ENCODE data around the gene PRRX2.

PRRX2 gene

GRCh38 chr9:129641750-129642585, 23.5 kb upstream of the PRRX2 start, which contains the start of gene ASB6:
TSS of gene ASB6 (minus strand) at chr9:129642151. CDS start at chr9:129641999, 152 bp downstream.
- Histone ChIP-seq H3K4me3 (peak within 1 kb of the TSS; percentile 82), H3K9ac (peak within 1 kb of the TSS; percentile 84), H3K9me3 (no peaks in the 10 kb centered on the region), H3K27me3 (no peaks in the 10 kb centered on the region), H3K4me1 (peaks cover 31% of the 10 kb centered on the region), H3K27ac (peak within 1 kb of the TSS; percentile 68), H4K20me1 (peaks cover 48% of the 10 kb centered on the region), H3K36me3 (peaks cover 30% of the 10 kb centered on the region), H3K4me2 (peak within 1 kb of the TSS; percentile 99)
- no peak for TF ChIP-seq Cebpa-rat (IDR thresholded peaks at IDR 0.05)

- Histone ChIP-seq H4K20me1 (peaks cover 30% of the 10 kb centered on the region), H3K27me3 (no peaks in the 10 kb centered on the region), H3K4me2 (no peak overlapping the region), H3K4me3 (no peak overlapping the region), H3K36me3 (peaks cover 13% of the 10 kb centered on the region), H3K9ac (no peak overlapping the region), H3K9me3 (no peaks in the 10 kb centered on the region), H3K4me1 (peaks cover 20% of the 10 kb centered on the region), H3K27ac (no peak overlapping the region)
- TF ChIP-seq Cebpa-rat (IDR thresholded peaks at IDR 0.05), result no peak
Observed at GRCh38 chr9:129643706-129644105, 21.7 kb upstream of the PRRX2 start.

GRCh38 chr9:129644365-129644764, 21.1 kb upstream of the PRRX2 start:
- Histone ChIP-seq H3K27me3 (no peaks in the 10 kb centered on the region), H3K4me3 (no peak overlapping the region), H3K4me1 (peaks cover 20% of the 10 kb centered on the region), H4K20me1 (peaks cover 24% of the 10 kb centered on the region), H3K9ac (no peak overlapping the region), H3K27ac (no peak overlapping the region), H3K36me3 (peaks cover 6% of the 10 kb centered on the region), H3K9me3 (no peaks in the 10 kb centered on the region), H3K4me2 (no peak overlapping the region)
- no peak for TF ChIP-seq Cebpa-rat (IDR thresholded peaks at IDR 0.05)

- Histone ChIP-seq H3K27ac (no peak overlapping the region), H3K27me3 (no peaks in the 10 kb centered on the region), H3K4me3 (no peak overlapping the region), H3K9me3 (no peaks in the 10 kb centered on the region), H4K20me1 (peaks cover 18% of the 10 kb centered on the region), H3K4me1 (peaks cover 19% of the 10 kb centered on the region), H3K9ac (no peak overlapping the region), H3K36me3 (peaks cover under 1% of the 10 kb centered on the region; the same call in 1 of the 2 replicates), H3K4me2 (no peak overlapping the region)
- no peak for TF ChIP-seq Cebpa-rat (IDR thresholded peaks at IDR 0.05)
Observed at GRCh38 chr9:129644902-129645301, 20.5 kb upstream of the PRRX2 start.

- Histone ChIP-seq H3K9ac (no peak overlapping the region), H3K36me3 (no peaks in the 10 kb centered on the region), H3K27me3 (no peaks in the 10 kb centered on the region), H3K4me3 (no peak overlapping the region), H3K9me3 (no peaks in the 10 kb centered on the region), H3K4me2 (no peak overlapping the region), H4K20me1 (peaks cover 5% of the 10 kb centered on the region), H3K4me1 (peaks cover 5% of the 10 kb centered on the region), H3K27ac (no peak overlapping the region)
- TF ChIP-seq Cebpa-rat (IDR thresholded peaks at IDR 0.05), result no peak
Observed at GRCh38 chr9:129646252-129646651, 19.2 kb upstream of the PRRX2 start.

- H3K36me3 ChIP-seq, result no peaks in the 10 kb centered on the region
- no peak overlapping the region for H3K27ac ChIP-seq
- peaks cover under 1% of the 10 kb centered on the region for H4K20me1 ChIP-seq
- no peaks in the 10 kb centered on the region for H3K9me3 ChIP-seq
- H3K4me3 ChIP-seq, result no peak overlapping the region
- no peak overlapping the region for H3K9ac ChIP-seq
- H3K27me3 ChIP-seq, result no peaks in the 10 kb centered on the region
- no peak for TF ChIP-seq Cebpa-rat (IDR thresholded peaks at IDR 0.05)
- 0 out of 2 replicates have a peak, but pooled peaks cover 3% of the 10 kb centered on the region for H3K4me1 ChIP-seq
- no peak overlapping the region for H3K4me2 ChIP-seq
Observed at GRCh38 chr9:129646654-129647053, 18.8 kb upstream of the PRRX2 start.

- peaks cover 2% of the 10 kb centered on the region; the same call in 1 of the 2 replicates for H3K4me1 ChIP-seq
- H3K9me3 ChIP-seq, result no peaks in the 10 kb centered on the region
- no peaks in the 10 kb centered on the region for H3K27me3 ChIP-seq
- no peaks in the 10 kb centered on the region; the same call in 1 of the 2 replicates for H4K20me1 ChIP-seq
- no peak overlapping the region for H3K4me3 ChIP-seq
- H3K36me3 ChIP-seq, result no peaks in the 10 kb centered on the region
- no peak overlapping the region for H3K4me2 ChIP-seq
- H3K9ac ChIP-seq, result no peak overlapping the region
- no peak for TF ChIP-seq Cebpa-rat (IDR thresholded peaks at IDR 0.05)
- H3K27ac ChIP-seq, result no peak overlapping the region
Observed at GRCh38 chr9:129647635-129648034, 17.8 kb upstream of the PRRX2 start.

GRCh38 chr9:129648092-129648763, 17.2 kb upstream of the PRRX2 start:
- H3K4me3 ChIP-seq, result no peak overlapping the region
- no peaks in the 10 kb centered on the region; the same call in 1 of the 2 replicates for H4K20me1 ChIP-seq
- no peaks in the 10 kb centered on the region for H3K36me3 ChIP-seq
- H3K27ac ChIP-seq, result no peak overlapping the region
- H3K27me3 ChIP-seq, result no peaks in the 10 kb centered on the region; the same call in 1 of the 2 replicates
- no peak overlapping the region for H3K4me2 ChIP-seq
- no peaks in the 10 kb centered on the region for H3K9me3 ChIP-seq
- H3K9ac ChIP-seq, result no peak overlapping the region
- TF ChIP-seq Cebpa-rat (IDR thresholded peaks at IDR 0.05), result no peak
- H3K4me1 ChIP-seq, result peaks cover 8% of the 10 kb centered on the region; the same call in 1 of the 2 replicates

- TF ChIP-seq Cebpa-rat (IDR thresholded peaks at IDR 0.05), result no peak
- no peak overlapping the region for H3K4me3 ChIP-seq
- H3K27me3 ChIP-seq, result peaks cover under 1% of the 10 kb centered on the region; the same call in 1 of the 2 replicates
- no peaks in the 10 kb centered on the region; the same call in 1 of the 2 replicates for H4K20me1 ChIP-seq
- H3K9me3 ChIP-seq, result no peaks in the 10 kb centered on the region
- H3K27ac ChIP-seq, result no peak overlapping the region
- H3K9ac ChIP-seq, result no peak overlapping the region
- H3K36me3 ChIP-seq, result no peaks in the 10 kb centered on the region
- peaks cover 10% of the 10 kb centered on the region; the same call in 1 of the 2 replicates for H3K4me1 ChIP-seq
- H3K4me2 ChIP-seq, result no peak overlapping the region
Observed at GRCh38 chr9:129648764-129649115, 16.7 kb upstream of the PRRX2 start.

All from BLaER1 (cell line).